ENCODE data around the gene TUBGCP3.

The TUBGCP3 gene

DNA sequence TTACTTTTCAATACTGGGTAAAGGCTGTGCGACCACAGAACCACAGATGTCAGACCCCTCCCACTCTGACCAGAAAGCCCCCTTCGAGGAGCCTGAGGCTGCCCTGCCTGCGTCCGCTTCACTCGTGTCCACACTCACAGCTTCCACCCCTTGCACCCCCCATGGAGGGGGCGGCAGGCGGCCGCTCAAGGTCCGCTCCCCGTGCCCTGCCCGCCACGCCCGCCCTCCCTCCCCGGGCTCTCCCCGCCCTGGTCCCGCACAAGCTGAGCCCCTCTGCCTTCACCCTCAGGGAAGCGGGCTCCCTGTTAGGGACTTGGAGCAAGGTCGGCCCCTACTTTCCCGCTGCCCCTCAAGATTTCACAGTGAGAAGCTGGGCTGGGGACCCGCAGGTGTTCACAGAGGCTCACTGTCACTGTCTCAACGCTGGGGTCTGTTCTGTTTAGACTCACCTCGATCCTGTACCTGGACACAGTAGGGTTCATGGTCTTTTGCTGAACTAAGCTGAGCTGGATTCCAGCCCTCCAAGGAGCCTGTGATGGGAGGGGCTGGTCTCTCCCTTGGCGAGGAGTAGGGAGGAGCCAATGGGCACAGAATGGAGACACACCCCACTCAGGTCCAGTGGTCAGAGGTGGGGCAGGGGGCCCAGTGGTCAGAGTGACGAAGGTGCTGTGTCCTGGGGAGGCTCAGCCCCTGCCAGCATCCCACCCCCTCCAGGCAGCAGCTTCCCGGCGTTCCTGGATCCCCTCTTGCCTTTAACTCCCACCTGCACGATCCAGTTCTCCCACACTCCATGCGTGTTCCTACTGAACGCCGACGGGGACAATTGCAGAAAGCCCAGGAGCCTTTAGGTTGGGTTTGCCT is 142.3 kb downstream of the TUBGCP3 start:
- DNase-seq (ENCODE audit: insufficient read length, low spot score) (no peak), FAIRE-seq (no peak)

DNA sequence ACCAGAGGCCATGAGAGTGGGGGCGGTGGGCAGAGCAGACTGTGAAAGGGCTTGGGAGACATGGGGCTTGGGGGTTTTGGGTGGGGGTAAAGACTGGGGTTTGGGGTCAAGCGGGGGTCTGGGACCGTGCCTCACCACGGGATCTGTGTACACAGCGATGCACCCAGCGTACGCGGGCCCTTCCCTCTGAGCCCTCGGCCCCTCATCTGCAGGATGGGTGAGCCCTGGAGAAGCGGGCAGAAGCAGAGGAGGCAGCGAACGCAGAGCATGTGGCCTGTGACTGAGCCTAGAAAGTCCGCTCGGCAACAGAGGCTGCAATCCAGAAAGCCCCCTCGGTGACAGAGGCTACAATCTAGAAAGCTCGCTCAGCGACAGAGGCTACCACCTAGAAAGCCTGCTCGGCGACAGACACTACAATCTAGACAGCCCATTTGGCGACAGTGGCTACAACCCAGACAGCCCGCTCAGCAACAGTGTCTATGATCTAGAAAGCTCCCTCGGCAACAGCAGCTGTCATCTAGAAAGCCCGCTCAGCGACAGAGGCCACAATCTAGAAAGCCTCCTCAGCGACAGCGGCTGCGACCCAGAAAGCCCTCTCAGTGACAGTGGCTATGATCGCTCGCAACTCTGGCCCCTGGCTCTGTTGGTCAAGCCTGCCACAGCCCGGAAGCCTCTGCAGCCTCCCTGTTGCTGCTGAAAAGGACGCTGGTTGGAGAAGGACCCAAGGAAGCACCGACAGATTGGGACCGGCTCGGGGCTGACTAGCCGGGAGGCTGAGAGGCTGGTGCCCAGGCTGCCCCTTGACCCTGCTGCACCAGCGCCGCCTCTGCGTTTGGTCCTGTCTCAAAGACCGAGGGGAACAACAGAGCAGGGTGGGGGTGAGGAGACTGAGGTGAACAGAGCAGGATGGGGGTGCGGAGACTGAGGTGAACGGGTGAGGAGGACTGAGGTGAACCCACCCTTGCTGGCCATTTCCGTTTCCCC is 143.2 kb downstream of the TUBGCP3 start:
- no peak for DNase-seq (ENCODE audit: insufficient read length, low spot score)
- FAIRE-seq: no peak

DNA sequence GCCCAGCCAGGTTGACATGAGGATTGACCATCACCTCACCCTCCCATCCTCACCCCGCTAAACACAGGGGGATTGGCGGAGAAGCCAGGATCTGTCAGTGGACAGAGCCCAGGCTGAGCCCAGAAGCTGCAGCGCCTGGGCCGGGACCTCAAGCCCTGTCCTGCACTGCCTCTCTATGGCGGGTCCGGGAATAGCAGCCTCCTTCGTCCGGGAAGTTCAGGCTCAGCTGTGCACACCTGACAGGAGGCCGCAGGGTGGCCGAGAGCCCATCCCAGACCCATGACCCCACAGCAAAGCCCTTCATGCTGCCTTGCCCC is 144.0 kb downstream of the TUBGCP3 start:
- DNase-seq (ENCODE audit: insufficient read length, low spot score) (peak; percentile 56), FAIRE-seq (no peak)

DNA sequence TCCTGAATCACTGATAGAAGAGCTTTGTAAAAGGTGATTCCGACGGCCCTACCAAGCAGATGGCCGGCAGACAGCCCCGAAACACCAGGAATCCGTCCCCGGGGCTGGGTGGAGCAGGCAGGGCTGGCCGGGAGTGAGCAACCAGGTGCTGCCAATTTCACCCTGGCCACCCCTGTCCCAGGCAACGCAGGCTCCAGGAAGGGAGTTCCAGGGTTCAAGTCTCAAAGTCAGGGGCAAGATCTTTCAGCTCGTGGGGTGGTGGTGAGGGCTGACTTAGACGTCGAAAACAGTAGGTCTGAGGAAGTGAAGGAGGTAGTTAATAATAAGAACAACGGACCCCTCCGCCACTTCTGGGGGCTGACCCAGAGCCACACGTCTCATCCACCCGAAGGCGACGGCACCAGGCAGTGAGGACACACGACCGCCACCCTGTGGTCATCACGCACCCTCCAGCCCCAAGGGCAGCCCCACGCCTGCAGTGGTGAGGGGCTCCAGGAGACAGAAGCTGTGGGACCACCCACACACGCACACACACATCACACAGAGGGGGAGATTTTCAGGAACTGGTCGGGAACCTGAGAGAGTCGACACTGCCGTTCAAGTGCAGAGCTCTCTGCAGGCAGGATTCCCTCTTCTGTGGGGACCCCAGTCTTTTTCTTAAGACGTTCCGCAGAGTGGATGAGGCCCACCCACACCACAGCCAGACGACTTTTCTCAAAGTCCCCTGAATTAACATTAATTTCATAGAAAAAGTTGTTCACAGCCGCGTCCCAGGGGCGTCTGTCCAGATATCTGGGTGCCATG is 144.6 kb downstream of the TUBGCP3 start:
- FAIRE-seq: no peak
- no peak for DNase-seq (ENCODE audit: insufficient read length, low spot score)

DNA sequence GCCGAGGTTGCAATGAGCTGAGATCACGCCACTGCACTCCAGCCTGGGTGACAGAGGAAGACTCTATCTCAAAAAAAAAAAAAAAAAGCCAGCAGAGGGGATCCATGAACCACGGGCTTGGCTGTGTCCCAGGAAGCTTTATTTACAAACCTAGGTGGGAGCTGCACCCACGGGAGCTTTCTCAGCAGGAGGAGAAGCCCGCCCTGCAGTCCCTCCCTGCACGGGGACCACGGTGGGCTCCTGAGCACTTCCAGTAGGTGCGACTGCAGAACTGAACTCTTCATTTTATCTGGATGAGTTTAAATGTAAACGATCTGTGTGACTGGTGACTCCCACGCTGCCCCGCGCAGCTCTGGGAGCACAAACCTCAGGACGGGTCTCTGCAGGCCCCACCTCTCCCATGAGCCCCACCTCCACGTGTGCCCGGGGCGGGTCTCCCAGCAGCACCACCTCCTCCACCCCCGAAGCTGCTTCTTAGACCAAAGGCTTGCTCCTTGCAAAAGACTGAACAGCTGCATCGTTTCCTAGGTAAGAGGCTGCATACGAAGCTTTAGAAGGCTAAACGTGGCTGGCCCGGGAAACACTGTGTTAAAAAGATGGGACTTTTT is 145.4 kb downstream of the TUBGCP3 start:
- DNase-seq (ENCODE audit: insufficient read length, low spot score): no peak
- FAIRE-seq: no peak

DNA sequence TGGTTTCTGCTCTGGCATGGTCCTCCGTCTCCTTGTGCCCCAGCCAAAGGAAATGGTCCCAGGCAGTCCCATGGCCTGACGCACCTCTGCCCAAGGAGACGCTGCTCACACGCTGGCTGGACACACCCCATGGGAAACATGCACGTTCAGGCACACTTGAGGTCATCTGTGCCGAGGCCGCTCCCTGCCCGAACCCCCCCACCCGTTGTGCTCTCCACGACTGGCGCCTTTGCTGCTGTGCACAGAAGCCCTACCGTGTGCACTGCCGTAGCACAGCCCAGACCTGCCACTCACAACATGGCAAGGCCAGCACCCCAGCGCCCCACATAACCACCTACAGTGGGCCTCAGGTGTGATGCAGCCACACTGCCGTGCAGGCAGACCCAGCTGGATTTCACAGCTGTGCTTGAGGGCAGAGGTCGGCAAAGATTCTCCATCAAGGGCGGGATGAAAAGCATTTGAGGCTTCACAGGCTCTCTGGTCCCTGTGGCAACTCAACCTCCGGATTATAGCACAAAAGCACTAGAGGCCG is 146.1 kb downstream of the TUBGCP3 start:
- DNase-seq (ENCODE audit: insufficient read length, low spot score): no peak
- no peak for FAIRE-seq

DNA sequence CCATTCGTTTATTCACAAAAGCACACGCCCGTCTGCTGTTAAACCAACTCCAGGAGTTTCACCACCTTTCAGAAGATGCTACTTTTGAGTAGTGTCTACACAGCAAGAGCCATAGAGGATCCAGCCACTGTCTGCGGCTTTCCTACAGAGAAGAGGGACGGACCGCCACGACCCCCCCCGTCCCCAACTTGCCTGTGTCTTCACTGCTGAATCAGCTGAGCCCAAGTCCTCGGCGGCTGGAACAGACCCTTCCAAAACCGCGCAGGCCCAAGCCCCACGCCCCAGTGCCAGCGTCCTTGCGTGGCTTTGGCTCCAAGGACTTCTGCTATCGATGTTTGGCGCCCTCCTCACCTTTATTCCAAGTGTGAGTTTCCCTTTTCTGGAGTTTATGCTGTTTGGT is 146.7 kb downstream of the TUBGCP3 start:
- no peak for DNase-seq (ENCODE audit: insufficient read length, low spot score)
- no peak for FAIRE-seq

DNA sequence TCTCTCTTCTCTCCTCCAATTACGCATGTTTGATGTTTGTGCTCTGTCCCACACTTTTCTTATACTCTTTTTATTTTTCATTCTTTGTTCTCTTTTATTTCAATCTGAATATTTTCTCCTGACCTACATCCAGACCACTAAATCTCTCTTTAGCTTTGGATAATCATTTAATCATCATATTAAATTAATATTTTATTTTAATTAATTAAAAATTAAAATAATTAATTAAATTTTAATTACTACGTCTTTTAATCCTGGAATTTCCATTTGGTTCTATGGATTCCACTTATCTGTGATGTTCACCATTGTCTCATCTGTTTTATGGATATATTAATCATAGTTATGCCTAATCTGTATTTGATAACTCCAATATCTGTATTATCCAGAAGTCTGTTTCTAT is 149.4 kb downstream of the TUBGCP3 start:
- FAIRE-seq: no peak
- no peak for DNase-seq (ENCODE audit: insufficient read length, low spot score)

DNA sequence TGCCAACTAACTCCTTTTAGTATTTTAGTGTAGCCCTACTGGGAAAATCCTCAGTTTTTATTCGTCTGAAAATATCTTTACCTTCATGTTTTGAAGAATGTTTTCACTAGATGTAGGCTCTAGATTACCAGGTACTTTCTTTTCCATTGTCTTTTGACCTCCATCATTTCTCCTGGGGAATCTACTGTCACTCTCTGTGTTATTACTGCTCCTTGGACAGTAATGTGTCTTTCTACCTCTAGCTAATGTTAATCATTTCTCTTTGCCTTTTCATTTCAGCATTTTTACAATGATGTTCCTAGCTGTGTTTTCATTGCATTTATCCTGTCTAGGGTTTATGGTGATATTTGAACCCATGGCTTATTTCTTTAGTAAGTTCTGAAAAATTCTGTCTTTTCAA is 149.9 kb downstream of the TUBGCP3 start:
- FAIRE-seq (no peak), DNase-seq (ENCODE audit: insufficient read length, low spot score) (no peak)

DNA sequence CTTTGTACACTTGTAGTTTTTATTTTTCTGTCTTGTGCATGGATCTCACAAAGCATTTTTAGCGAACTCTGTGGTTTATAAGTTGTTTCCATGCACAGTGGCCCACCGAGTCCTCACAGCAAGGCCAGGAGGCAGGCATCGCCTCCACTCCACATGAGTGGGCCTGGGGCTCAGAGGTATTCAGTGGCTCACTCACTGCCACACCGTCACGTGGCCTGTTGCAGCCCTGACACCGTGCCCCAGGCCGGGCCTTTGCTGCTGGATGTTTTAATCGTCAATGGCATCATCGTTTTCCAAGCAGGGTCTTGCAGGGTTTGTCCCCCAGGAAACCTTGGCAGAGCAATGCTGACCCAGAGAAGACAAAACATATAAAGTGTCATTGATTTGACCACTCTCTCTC is 152.0 kb downstream of the TUBGCP3 start:
- FAIRE-seq: no peak
- DNase-seq (ENCODE audit: insufficient read length, low spot score): no peak

Measured in HTR-8/SVneo (cell line).